Right ventricle myocardium superior (tissue), 1 donor: ENCODE data around the gene C18orf32. TPM values are rescaled to one million over a fixed set of nuclear protein-coding genes. Genes with fewer than 3 reads are reported as not detected.
"Not testable (repeated sequence)": the region's sequence is repeated elsewhere in the genome, so short reads cannot be mapped to it uniquely, and the experiment has no call there.

ENCODE experiments used
- ATAC-seq: fragments of 200-7000 bp; cut with Tn5 transposase; one replicate; pipeline ENCODE4 v1.9.1; 2020; ENCODE audit warnings: mild to moderate bottlenecking; ENCODE audit not compliant: poor library complexity
- DNase-seq: peaks from one replicate; pipeline ENCODE4 v3.0.0-alpha.2; 2020
- intact Hi-C: fragments of 100-400 bp; cut with DNase I; formaldehyde crosslinking; loops from one replicate; pipeline ENCODE4 v1.11.2; 2022
- long read RNA-seq: library from polyadenylated mRNA; unstranded; transcript quantifications from one replicate; pipeline ENCODE4 v2.0.0, GENCODE V29; 2021
- total RNA-seq: library from RNA; stranded (reverse); fragmentation: NEBNext Ultra II Directional; extraction: Animal tissue kit (Norgen Biotek cat#: 25700); gene quantifications from one replicate; pipeline ENCODE4 v1.2.1, GENCODE V29; 2021
- donor health status: DM: no; HTN: yes; CAD: no; lungs with severe emphysema.

Gene C18orf32
- 40.2 TPM for total RNA-seq
- long read RNA-seq, full-length matches to known transcripts, result 69 of 75 reads
- long read RNA-seq, partial matches to known transcripts, result 2 of 75 reads
- long read RNA-seq, other reads (novel, unspliced or antisense), result 4 of 75 reads

- DNase-seq (peak; percentile 98), ATAC-seq (peak; percentile 98)
- intact Hi-C loops, result no loop called here
Observed at GRCh38 chr18:49486953-49487710, at the start of gene C18orf32. Gene C18orf32, minus strand, starts transcription at chr18:49487234. Its CDS starts 3,486 bp downstream, at chr18:49483748.

DNA sequence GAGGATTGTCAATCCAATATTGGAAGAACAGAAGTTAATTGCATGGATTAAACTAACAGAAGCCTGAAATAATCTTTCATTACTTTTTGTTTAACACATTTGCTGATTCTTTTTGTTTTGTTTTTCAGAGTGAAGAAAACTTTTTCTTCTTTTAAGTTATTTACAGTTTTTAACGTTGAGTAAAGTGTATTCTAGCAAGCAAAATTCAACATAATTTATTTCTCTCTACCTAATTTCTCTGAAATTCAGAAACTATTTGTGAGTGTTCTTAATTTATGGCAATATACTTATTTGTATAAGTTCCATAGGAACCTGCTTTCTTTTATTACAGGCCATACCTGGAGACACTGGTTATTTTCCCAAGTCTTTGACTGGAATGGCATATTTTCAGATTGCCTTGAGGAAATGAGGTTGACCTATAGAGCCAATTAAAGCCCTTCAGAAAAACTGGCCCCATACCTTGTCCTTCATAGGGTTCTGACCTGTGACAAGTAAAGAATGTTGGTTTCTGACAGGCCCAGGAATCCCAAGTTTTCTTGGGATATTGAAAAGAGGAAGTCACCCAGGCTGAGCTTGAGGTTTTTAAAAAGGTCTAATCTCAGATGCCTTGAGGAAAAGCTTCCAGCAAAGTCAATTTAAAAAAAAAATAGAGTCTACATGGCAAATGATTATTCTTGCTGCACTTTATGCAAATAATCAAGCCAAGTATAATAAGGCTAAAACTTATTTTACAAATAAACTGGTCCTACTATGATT is 48.0 kb upstream of the C18orf32 start:
- intact Hi-C loops, result no loop called here
- ATAC-seq, result no peak
- DNase-seq, result no peak

DNA sequence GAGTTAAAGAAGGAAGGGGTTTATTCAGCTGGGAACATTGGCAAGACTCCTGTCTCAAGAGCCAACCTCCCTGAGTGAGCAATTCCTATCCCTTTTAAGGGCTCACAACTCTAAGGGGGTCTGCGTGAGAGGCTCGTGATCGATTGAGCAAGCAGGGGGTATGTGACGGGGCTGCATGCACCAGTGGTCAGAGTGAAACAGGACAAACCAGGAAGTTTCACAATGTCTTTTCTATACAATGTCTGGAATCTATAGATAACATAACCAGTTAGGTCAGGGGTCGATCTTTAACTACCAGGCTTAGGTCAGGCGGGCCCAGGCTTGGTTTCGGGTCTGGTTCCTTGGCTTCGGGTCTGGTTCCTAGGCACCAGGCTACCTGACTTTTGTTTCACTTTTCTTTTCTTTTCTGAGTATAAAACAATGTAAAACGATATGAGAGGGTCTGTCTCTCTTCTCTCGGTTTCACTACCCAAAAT is 44.7 kb upstream of the C18orf32 start:
- ATAC-seq, result no peak
- no peak for DNase-seq
- intact Hi-C loops, result no loop called here

DNA sequence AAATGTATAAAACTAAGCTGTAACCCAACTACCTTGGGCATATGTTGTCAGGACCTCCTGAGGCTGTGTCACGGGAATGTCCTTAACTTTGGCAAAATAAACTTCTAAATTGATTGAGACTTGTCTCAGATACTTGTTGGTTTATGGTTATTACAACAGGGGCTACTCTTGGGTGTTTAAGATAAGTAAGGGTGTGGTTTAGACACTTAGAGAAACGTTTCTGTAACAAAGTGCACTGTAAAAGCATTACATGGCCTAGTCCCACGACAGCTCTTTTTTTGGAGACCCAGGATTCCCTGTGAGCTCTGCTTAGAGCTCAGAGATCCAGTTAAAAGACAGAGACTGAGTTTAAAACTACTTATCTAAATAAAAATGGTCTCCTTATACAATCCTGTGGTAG is 42.6 kb upstream of the C18orf32 start:
- ATAC-seq (no peak), DNase-seq (no peak)
- intact Hi-C loops, result no loop called here

GRCh38 chr18:49527631-49528327 is 40.7 kb upstream of the C18orf32 start:
- intact Hi-C loops, result no loop called here
- ATAC-seq (no peak), DNase-seq (no peak)

- DNase-seq (no peak), ATAC-seq (no peak)
- intact Hi-C loops, result no loop called here
Observed at GRCh38 chr18:49525981-49526380, 38.9 kb upstream of the C18orf32 start.

DNA sequence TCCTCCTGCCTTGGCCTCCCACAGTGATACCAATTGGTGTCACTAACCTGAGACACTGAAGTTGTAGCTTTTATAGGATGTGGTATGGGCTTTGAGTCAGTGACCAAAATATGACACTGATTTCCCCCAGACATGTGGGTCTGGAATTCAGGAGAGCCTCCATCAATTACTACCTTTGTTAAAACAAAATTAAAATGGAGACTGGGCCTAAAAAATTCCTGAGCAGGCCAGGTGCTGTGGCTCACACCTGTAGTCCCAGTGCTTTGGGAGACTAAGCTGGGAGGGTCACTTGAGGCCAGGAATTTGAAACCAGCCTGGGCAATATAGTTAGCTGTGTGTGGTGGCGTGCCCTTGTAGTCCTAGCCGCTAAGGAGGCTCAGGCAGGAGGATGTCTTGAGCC is 37.9 kb upstream of the C18orf32 start:
- no peak for DNase-seq
- no peak for ATAC-seq
- intact Hi-C loops, result no loop called here

DNA sequence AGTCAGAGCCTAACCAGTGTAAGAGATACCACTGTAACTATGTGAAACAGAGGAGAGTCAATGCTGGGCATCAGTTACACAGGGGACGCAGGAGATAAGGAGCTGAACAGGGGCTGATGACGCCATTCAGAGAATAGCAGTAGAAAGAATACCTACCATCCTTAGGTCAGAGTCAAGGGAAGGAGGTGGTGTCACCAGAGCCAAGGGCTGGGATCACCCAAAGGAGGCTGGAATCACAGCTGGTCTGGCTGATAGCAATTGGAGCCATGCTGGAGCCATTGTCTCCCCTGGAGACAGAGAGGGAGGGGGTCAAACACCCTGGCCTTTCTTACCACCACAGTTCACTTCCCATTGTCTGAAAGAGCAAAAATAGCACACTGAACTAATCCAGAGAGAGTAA is 37.3 kb upstream of the C18orf32 start:
- intact Hi-C loops, result no loop called here
- DNase-seq, result no peak
- no peak for ATAC-seq

GRCh38 chr18:49523580-49524093 is 36.6 kb upstream of the C18orf32 start:
- DNase-seq, intact Hi-C loops, ATAC-seq: not testable (repeated sequence)

DNA sequence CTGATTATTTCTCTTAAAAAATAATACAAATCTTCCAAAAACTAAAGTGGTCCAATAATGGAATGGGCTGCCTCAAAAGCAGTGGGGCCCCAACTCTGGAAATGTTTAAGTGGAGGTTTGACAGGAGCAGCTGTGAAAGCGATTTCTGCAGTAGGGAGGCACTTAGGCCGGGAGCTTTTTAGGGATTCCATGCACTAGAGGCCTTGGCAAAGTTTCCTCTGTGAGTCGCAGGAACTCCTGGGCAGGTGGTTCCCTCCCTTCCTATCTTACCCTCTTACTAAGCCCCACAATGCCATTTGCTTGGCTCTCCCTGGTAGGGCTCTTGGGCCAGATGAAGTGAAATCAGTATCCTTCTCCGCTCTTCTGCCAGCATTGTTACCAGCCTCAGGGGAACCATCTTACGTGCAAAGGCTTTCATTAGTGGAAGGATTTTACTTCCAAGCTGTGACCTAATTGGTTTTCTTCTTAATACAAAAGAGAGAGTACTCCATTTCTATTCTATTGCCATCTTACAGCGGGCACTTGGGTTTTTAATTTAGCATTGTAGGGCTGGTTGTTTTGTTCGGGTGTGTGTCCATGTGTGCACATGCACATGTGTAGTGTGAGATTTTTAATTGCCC is 34.3 kb upstream of the C18orf32 start:
- DNase-seq (no peak), ATAC-seq (peak; percentile 39)
- intact Hi-C loops, result no loop called here

DNA sequence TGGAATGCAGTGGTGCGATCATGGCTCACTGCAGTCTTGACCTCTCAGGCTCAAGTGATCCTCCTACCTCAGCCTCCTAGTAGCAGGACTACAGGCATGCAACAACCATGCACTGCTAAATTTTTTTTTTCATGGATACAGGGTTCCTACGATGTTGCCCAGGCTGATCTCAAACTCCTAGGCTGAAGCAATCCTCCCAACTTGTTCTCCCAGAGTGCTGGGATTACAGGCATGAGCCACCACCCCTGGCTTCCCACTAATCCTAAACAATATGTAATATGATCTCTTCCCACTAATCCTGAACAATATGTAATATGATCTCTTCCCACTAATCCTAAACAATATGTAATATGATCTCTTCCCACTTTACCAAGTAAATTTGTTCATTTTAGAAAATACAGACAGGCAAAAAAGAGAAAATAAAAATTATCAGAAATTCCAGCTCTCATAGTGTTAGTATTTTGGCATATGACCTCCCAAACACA is 33.7 kb upstream of the C18orf32 start:
- DNase-seq (no peak), ATAC-seq (no peak)
- intact Hi-C loops, result no loop called here

- DNase-seq, result no peak
- ATAC-seq, result no peak
- intact Hi-C loops, result loop anchor here (10.0 kb wide), 1 partner anchor 685 kb away; no protein-coding TSS in a partner anchor
Observed at GRCh38 chr18:49519101-49519971, 32.3 kb upstream of the C18orf32 start.

DNA sequence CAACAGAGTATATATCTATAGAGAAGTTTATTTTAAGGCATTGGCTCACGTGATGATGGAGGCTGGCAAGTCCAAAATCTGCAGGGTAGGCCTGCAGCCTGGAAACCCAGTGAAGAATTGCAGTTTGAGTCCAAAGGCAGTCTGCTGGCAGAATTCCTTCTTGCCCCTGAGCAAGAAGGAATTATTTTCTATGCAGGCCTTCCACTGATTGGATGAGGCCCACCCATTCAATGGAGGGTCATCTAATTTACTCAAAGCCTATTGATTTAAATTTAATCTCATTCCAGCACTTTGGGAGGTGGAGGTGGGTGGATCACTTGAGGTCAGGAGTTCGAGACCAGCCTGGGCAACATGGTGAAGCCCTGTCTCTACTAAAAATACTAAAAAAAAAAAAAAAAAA is 30.4 kb upstream of the C18orf32 start:
- intact Hi-C loops, result loop anchor here (10.0 kb wide), 1 partner anchor 687 kb away; no protein-coding TSS in a partner anchor
- no peak for ATAC-seq

GRCh38 chr18:49515516-49515915 is 28.5 kb upstream of the C18orf32 start:
- no peak for ATAC-seq
- intact Hi-C loops, result loop anchor here (10.0 kb wide), 1 partner anchor 689 kb away; no protein-coding TSS in a partner anchor
- DNase-seq, result no peak

More for the DNA sequence above, 30.4 kb upstream of the C18orf32 start:
- DNase-seq, result no peak

- DNase-seq, ATAC-seq: not testable (repeated sequence)
- intact Hi-C loops, result loop anchor here (10.0 kb wide), 1 partner anchor 690 kb away; no protein-coding TSS in a partner anchor
Observed at GRCh38 chr18:49515003-49515402, 28.0 kb upstream of the C18orf32 start.

DNA sequence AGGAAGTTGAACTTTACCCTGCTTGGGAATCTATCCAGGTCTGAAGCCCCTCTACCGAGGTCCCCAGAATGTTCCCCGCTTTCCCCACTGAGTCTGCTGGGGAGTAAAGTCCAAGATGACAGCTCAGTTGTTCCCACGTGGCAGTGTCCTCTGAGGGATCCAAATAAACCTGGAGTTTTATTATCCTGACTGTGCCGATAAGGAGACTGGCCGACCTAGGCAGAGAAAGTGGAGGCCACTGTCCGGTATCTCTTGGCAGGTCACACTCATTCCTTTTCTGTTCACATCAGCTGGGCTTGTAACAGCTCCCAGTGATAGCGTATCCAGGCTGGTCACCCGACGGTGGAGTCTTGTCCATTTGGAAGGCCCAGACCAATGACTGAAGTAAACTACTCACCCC is 27.5 kb upstream of the C18orf32 start:
- intact Hi-C loops, result loop anchor here (5.0 to 10.0 kb wide), 2 partner anchors 343 to 690 kb away; no protein-coding TSS in a partner anchor
- no peak for DNase-seq
- peak; percentile 90 for ATAC-seq

DNA sequence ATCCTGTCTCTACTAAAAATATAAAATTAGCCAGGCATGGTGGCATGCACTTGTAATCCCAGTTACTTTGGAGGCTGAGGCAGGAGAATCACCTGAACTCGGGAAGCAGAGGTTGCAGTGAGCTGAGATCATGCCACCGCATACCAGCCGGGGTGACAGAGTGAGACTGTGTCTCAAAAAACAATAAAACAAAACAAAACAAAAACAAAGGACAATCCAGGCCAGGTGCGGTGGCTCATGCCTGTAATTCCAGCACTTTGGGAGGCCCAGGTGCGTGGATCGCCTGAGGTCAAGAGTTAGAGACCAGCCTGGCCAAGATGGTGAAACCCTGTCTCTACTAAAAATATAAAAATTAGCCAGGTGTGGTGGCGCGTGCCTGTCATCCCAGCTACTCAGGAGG is 25.8 kb upstream of the C18orf32 start:
- not testable (repeated sequence) for ATAC-seq, DNase-seq
- intact Hi-C loops, result loop anchor here (5.0 to 10.0 kb wide), 2 partner anchors 344 to 692 kb away; no protein-coding TSS in a partner anchor
